Activated naive CD4-positive, alpha-beta T cell treated with Interleukin-2 at 50 U/mL for 16 hours (primary cell): ENCODE results near the gene PLXNC1.

ENCODE experiments used
- DNase-seq: peaks from one replicate; pipeline ENCODE4 v3.0.0-alpha.2; 2020

The PLXNC1 gene

GRCh38 chr12:94207849-94208621 is 59.7 kb downstream of the PLXNC1 start:
- peak; percentile 60 for DNase-seq

- peak; percentile 45 for DNase-seq
These were observed 60.2 kb downstream of the PLXNC1 start for GRCh38 chr12:94208622-94208966.

- DNase-seq: no peak
These were observed 60.9 kb downstream of the PLXNC1 start for GRCh38 chr12:94209240-94209639.

- no peak for DNase-seq
These were observed 62.6 kb downstream of the PLXNC1 start for GRCh38 chr12:94211021-94211420.

- DNase-seq: no peak
These were observed 69.9 kb downstream of the PLXNC1 start for GRCh38 chr12:94218233-94218632.

- DNase-seq: no peak
These were observed 71.4 kb downstream of the PLXNC1 start for GRCh38 chr12:94219622-94220302.

- no peak for DNase-seq
These were observed 72.4 kb downstream of the PLXNC1 start for GRCh38 chr12:94220804-94221203.

GRCh38 chr12:94222351-94223084 is 74.1 kb downstream of the PLXNC1 start:
- DNase-seq: no peak

GRCh38 chr12:94223842-94224241 is 75.5 kb downstream of the PLXNC1 start:
- no peak for DNase-seq

GRCh38 chr12:94225506-94225905 is 77.1 kb downstream of the PLXNC1 start:
- no peak for DNase-seq

- no peak for DNase-seq
These were observed 77.7 kb downstream of the PLXNC1 start for GRCh38 chr12:94225947-94226630.

- DNase-seq: no peak
These were observed 78.7 kb downstream of the PLXNC1 start for GRCh38 chr12:94227066-94227465.

- no peak for DNase-seq
These were observed 80.1 kb downstream of the PLXNC1 start for GRCh38 chr12:94228488-94228907.

GRCh38 chr12:94229902-94230301 is 81.5 kb downstream of the PLXNC1 start:
- no peak for DNase-seq

- DNase-seq: no peak
These were observed 82.1 kb downstream of the PLXNC1 start for GRCh38 chr12:94230357-94230905.

- DNase-seq: no peak
These were observed 83.3 kb downstream of the PLXNC1 start for GRCh38 chr12:94231709-94232108.

- no peak for DNase-seq
These were observed 87.5 kb downstream of the PLXNC1 start for GRCh38 chr12:94235848-94236247.

- no peak for DNase-seq
These were observed 91.1 kb downstream of the PLXNC1 start for GRCh38 chr12:94239332-94239993.

GRCh38 chr12:94240171-94240570 is 91.8 kb downstream of the PLXNC1 start:
- no peak for DNase-seq

GRCh38 chr12:94242901-94243300 is 94.5 kb downstream of the PLXNC1 start:
- no peak for DNase-seq

GRCh38 chr12:94244165-94245133 is 96.1 kb downstream of the PLXNC1 start:
- DNase-seq: peak; percentile 47
